ENCODE results near the gene KEAP1. TPM values are rescaled to one million over a fixed set of nuclear protein-coding genes. Genes with fewer than 3 reads are reported as not detected.
A peak's percentile ranks its signal among the peaks of the same experiment; 100 is the strongest.

The KEAP1 gene
- total RNA-seq, 1 experiment from 2014 or later: 75.2 TPM

DNA sequence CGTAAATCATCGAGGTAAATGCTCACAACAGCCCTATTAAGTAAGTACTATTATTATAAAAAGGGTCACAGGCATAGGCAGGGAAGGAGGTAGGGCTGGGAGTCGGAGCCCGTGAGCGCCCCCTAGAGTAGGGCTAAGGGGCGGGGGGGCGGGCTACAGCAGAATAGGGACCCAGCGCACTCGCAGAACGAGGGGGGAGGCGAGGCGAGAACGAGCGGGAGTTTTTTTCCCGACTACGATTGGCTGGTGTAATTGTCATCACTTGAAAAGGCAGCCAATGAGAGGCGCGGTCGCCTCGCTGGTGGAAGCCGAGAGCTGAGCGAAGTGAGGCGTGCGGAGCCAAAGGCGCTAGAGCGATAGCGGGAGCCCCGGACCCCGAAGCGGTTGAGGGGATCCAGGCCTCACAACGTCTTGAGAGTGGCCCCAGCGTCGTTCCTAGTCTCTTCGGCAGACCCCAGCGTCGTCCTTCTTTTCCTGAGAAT, 24.2 kb downstream of the KEAP1 start (continued):
- TF ChIP-seq CTCF (IDR thresholded peaks at IDR 0.05 in 2 of 3, conservative IDR thresholded peaks at IDR 0.05 in 1 of 3; ENCODE audit: borderline replicate concordance in 1 of 3, insufficient read depth in 1 of 3, low read depth in 2 of 3, low read length in 2 of 3): peak; percentile 37 to 48 (median 45); a peak in 4 of 6 replicates

- peak overlapping the region; percentile 35; the same call in 1 of the 2 replicates for H3K4me2 ChIP-seq (ENCODE audit: low read length)
- H2AFZ ChIP-seq (ENCODE audit: low read depth, low read length, poor library complexity, severe bottlenecking): peak overlapping the region; percentile 44
- no peak overlapping the region for H3K4me3 ChIP-seq (replicated peaks in 1 of 2; ENCODE audit: low read depth in 1 of 2, low read length in 2 of 2)
Observed at GRCh38 chr19:10478476-10478875, 24.7 kb downstream of the KEAP1 start.

More at GRCh38 chr19:10478476-10478875, 24.7 kb downstream of the KEAP1 start:
- Histone ChIP-seq H4K20me1 (ENCODE audit: insufficient read depth) (no peaks in the 10 kb centered on the region), H3K9me2 (ENCODE audit: insufficient read depth) (no peaks in the 10 kb centered on the region), H3K79me2 (ENCODE audit: insufficient read depth, low read length) (no peaks in the 10 kb centered on the region), H3K36me3 (ENCODE audit: control insufficient read depth in 1 of 2, insufficient read depth in 2 of 2, low read length in 2 of 2) (no peaks in the 10 kb centered on the region), H3K4me1 (ENCODE audit: control insufficient read depth in 1 of 2, insufficient read depth in 2 of 2, low read length in 2 of 2) (peaks cover 2 to 14% of the 10 kb centered on the region in 2 experiments; a peak in 3 of 4 replicates), H3K27me3 (ENCODE audit: insufficient read depth, low read length) (no peaks in the 10 kb centered on the region), H3K27ac (ENCODE audit: low read depth, low read length) (no peak overlapping the region), H3K9ac (ENCODE audit: low read length) (no peak overlapping the region), H3K9me3 (ENCODE audit: control insufficient read depth in 1 of 2, insufficient read depth in 1 of 2, low read depth in 1 of 2, low read length in 2 of 2) (no peaks in the 10 kb centered on the region)
- TF ChIP-seq POLR2AphosphoS5 (IDR thresholded peaks at IDR 0.05; ENCODE audit: low read depth, low read length) (no peak), SRF (IDR thresholded peaks at IDR 0.05; ENCODE audit: low read depth) (no peak), EGR1 (IDR thresholded peaks at IDR 0.05; ENCODE audit: low read depth) (no peak), EZH2phosphoT487 (IDR thresholded peaks at IDR 0.05; ENCODE audit: borderline replicate concordance) (no peak), CBX3 (IDR thresholded peaks at IDR 0.05; ENCODE audit: low read depth) (no peak), FOSL1 (IDR thresholded peaks at IDR 0.05; ENCODE audit: low read depth) (no peak), EZH2 (IDR thresholded peaks at IDR 0.05) (no peak), ZBTB33 (IDR thresholded peaks at IDR 0.05; ENCODE audit: extremely low read depth, insufficient replicate concordance, low read length) (no peak), POLR2A (IDR thresholded peaks at IDR 0.05; ENCODE audit: borderline replicate concordance, extremely low read depth, insufficient read depth, insufficient read length) (no peak), TCF7L2 (IDR thresholded peaks at IDR 0.05; ENCODE audit: borderline replicate concordance, extremely low read depth, insufficient read depth, insufficient read length) (no peak), SP1 (IDR thresholded peaks at IDR 0.05; ENCODE audit: low read depth) (no peak), CTCF (IDR thresholded peaks at IDR 0.05 in 2 of 3, conservative IDR thresholded peaks at IDR 0.05 in 1 of 3; ENCODE audit: borderline replicate concordance in 1 of 3, insufficient read depth in 1 of 3, low read depth in 2 of 3, low read length in 2 of 3) (no peak)
- BruUV-seq (replicated peaks): no TSS peak
- CTCF ChIA-PET: interaction anchor here (1.0 kb wide), 1 partner anchor 221 kb away, joined by 3 read pairs; no protein-coding TSS in a partner anchor
- intact Hi-C loops (cut with micrococcal nuclease): loop anchor here (5.0 kb wide), 1 partner anchor 76 kb away; the partner anchor contains the start of gene CDC37
- DNase-seq (ENCODE audit: low read depth, low spot score) (no peak), ATAC-seq (no peak)
- RAD21 ChIA-PET (ENCODE audit: low non-redundant PET in 1 of 2, low total read pairs in 2 of 2, uncharacterized antibody in 2 of 2, unreplicated experiment in 2 of 2): no interaction called here
- POLR2A ChIA-PET: no interaction called here
